Fibroblast of pulmonary artery (primary cell): ENCODE measurements around the gene CYP4A11.
"Not testable (repeated sequence)": the region's sequence is repeated elsewhere in the genome, so short reads cannot be mapped to it uniquely, and the experiment has no call there.

Experiments used
- DNase-seq: peaks from one replicate; pipeline ENCODE4 v3.0.0-alpha.2; 2010; ENCODE audit warnings: low read depth
- H3K4me3 ChIP-seq: replicated peaks from 2 replicates; pipeline ENCODE4 v1.5.1; 2011; ENCODE audit warnings: low read depth, mild to moderate bottlenecking, control low read depth, low read length, moderate library complexity
- TF ChIP-seq, protein P1 (sequence below): IDR thresholded peaks from 2 replicates; pipeline ENCODE4 v1.5.1; 2011; ENCODE audit warnings: mild to moderate bottlenecking, control low read depth, low read length, inconsistent platforms; ENCODE audit errors: missing control alignments

The CYP4A11 gene

DNA sequence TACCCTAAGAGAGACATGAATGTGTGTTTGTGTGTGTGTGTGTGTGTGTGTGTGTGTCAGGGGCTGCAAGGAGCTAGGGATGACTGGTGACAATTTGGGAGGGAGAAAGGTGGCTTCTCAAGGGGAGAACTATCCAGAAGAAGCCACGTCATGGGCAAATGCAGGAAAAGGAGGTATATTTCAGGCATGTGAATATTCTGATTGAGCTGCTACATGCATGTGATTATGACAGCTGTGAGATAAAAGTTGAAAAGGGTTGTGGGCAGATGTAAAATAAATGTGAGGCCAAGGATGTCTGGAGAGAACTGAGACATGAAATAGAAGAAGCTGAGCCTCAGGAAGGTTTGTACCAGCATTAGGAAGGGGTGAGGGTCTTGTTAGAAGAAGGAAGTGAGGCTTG is 4.5 kb downstream of the CYP4A11 start:
- no peak for DNase-seq
- TF ChIP-seq, protein P1, sequence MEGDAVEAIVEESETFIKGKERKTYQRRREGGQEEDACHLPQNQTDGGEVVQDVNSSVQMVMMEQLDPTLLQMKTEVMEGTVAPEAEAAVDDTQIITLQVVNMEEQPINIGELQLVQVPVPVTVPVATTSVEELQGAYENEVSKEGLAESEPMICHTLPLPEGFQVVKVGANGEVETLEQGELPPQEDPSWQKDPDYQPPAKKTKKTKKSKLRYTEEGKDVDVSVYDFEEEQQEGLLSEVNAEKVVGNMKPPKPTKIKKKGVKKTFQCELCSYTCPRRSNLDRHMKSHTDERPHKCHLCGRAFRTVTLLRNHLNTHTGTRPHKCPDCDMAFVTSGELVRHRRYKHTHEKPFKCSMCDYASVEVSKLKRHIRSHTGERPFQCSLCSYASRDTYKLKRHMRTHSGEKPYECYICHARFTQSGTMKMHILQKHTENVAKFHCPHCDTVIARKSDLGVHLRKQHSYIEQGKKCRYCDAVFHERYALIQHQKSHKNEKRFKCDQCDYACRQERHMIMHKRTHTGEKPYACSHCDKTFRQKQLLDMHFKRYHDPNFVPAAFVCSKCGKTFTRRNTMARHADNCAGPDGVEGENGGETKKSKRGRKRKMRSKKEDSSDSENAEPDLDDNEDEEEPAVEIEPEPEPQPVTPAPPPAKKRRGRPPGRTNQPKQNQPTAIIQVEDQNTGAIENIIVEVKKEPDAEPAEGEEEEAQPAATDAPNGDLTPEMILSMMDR, result no peak
- H3K4me3 ChIP-seq, result no peak overlapping the region

DNA sequence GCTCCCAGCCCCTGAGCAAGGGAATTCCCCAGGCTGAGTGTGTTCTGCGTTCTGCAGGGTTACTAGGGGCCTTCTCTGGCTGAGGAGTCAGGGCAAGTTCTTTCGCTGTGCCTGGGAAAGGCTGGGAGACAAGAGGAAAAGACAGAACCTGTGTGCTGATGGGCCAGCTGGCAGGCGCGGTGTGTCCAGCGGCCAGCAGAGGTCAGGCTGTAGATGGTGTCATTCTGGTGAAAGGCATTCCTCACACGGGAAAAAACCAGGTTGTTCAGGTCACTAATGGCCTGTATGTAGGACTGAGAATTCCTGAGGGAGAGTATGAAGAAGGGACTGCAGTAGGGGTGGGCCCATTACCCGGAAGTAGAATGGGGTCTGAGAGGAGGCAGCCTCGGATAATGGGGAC is 6.4 kb downstream of the CYP4A11 start:
- peak; percentile 25 for DNase-seq
- TF ChIP-seq, protein P1, result peak; percentile 51
- not testable (repeated sequence) for H3K4me3 ChIP-seq

DNA sequence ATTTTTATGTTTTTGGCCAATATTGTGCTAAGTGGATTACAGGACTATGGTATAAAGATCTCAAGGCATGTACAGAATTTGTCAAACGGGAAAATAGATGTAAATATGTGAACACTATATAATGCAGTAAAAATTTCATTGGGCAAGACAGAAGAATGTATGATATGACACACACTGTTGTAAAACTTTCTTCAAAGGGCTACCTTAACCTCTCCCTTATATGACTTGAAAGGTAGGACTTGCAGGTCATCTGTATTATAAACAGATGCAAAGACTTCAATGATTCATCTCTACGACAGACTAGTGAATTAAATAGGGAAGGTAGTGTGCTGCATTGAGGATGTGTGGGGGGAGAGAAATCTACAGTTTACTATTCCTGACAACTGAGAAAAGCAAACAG is 9.3 kb downstream of the CYP4A11 start:
- not testable (repeated sequence) for DNase-seq, H3K4me3 ChIP-seq

DNA sequence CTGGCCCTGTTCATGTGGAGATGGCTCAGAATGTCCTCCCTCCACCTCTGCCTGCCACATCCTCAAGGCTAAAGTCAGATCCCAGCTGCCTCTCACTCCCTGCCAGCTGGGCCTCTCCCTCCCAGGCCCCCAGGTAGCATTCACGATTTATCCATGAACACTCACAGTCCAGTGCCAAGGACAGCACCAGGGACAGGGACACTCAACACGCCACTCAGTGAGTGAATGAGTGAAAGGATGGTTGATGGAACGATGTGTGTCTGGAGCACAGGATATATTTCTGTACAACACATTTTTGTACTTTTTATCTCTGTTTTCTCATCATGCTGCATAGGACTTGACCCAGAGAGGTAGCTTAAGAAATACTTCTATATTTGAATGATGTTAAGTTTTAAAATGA is 10.1 kb downstream of the CYP4A11 start:
- DNase-seq, result no peak
- TF ChIP-seq, protein P1, result no peak
- no peak overlapping the region for H3K4me3 ChIP-seq

DNA sequence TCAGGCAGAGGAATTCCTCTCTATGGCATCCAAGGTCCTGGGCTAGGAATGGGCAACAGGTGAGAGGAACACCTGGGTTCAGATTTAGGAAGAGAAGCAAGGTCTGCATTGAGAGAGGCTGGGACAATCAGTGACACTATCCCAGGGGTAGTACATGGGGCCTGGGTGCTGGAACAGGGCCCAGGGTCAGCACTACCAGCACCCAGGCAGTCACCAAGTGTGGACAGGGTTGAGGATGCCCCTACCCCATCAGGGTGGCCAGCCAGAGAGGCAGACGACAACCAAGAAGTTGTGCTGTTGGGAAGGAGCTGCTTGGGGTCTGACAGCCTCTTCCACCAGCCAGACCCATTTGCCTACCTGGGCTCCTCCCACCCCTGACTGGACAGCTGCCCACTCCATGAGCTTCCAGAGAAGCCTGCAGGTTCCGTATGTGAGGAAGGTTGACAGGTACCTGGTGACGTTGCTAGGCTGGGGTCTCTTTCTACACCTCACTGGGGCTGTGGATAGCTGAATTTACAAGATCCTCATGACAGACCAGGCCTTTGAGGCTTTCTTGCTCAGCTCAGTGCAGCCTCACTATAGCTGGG is 13.9 kb downstream of the CYP4A11 start:
- TF ChIP-seq, protein P1, result no peak
- no peak for DNase-seq

DNA sequence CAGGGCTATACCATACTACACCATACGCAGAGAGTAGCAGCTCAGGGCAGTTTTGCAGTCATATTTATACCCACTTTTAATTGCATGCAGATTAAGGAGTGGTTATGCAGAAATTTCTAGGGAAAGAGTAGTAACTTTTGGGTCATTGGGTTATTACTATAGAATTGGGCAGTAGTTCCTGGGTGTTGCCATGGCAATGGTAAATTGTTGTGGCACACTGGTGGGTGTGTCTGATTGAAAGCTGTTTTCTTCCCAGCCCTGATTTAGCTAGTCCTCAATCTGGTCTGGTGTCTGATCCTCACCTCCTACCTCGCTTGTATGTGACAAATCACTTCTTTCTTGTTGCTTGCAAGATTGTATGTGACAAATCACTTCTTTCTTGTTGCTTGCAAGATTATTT is 30.5 kb downstream of the CYP4A11 start:
- no peak overlapping the region for H3K4me3 ChIP-seq
- no peak for DNase-seq
- TF ChIP-seq, protein P1, result no peak

More for the DNA sequence above, 13.9 kb downstream of the CYP4A11 start:
- H3K4me3 ChIP-seq, result no peak overlapping the region

DNA sequence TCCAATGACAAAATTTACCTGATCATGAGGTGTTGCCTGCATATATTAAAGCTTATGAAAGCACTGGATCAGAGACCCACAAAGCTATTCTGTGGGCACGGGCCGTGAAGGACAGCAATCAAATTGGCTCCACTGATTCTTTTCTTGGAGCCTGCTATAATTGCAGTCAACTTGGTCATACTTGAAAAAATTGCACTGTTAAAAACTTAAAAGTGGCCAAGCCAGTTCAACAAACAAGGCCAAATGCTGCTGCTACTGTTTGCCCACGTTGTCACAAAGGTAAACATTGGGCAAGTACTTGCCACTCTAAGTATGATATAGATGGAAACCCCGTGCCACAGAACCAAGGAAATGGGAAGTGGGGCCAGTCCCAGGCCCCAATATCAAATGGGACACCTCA is 37.8 kb downstream of the CYP4A11 start:
- H3K4me3 ChIP-seq, result no peak overlapping the region
- DNase-seq, result no peak
- TF ChIP-seq, protein P1, result no peak
